ENCODE data around the gene PIK3AP1. TPM values are rescaled to one million over a fixed set of nuclear protein-coding genes. Genes with fewer than 3 reads are reported as not detected.

PIK3AP1 gene
- total and polyA plus RNA-seq, 2 of the 13 experiments (the other 11 are each of a cell fraction or from before 2014, with no cell fraction given): 3.6 to 13.8 TPM

DNA sequence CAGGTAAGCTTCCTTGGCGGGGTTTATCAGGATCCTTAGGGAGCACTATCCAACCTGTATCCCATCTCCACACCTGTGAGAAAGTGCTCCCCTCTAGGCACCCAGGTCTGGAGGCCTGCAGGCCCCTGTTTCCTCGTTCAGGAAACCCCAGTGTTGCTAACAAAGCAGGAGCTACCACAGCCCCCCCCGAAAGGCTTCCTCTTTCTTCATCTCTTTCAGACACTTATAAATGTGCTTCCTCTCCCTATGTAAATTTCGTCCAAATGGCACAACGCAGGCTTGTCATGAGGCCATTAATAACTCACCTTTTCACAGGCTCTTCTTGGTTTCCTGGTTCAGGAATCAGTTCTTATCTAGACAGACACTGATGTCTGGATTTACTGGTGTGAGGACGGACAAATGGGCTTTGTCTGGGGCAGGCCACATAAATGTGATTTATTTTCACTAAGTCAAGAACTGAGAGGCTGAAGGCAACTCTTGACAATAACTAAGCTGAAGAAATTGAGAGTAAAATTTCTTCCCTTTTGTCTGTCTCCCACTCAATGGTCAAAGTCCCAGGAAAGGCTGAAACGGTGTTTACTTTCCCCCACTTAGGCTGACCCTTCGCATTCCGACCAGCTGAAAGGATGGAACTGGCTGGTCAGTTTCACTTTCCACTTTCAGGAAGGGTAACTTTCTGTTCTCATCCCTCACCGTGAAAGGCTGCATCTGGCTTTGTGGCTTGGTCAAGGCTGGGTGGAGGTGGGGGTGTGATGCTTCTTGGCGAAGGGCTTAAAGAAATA, 46.8 kb downstream of the PIK3AP1 start (continued):
- TF ChIP-seq ZNF407 (CRISPR knock-in tag; IDR thresholded peaks at IDR 0.05; ENCODE audit: not compliant biosample characterization) (no peak), ZKSCAN8 (CRISPR knock-in tag; IDR thresholded peaks at IDR 0.05; ENCODE audit: borderline replicate concordance) (no peak), TAF1 (CRISPR knock-in tag; IDR thresholded peaks at IDR 0.05) (peak; percentile 8; the same call in 1 of the 2 replicates), NFIC (IDR thresholded peaks at IDR 0.05; ENCODE audit: low read length) (0 out of 2 replicates have a peak, but pooled peaks have one; percentile 58), ZNF274 (CRISPR knock-in tag; IDR thresholded peaks at IDR 0.05) (no peak), MBD4 (IDR thresholded peaks at IDR 0.05; ENCODE audit: borderline replicate concordance, low read length) (no peak), ZNF503 (CRISPR knock-in tag; IDR thresholded peaks at IDR 0.05) (no peak), ZNF878 (CRISPR knock-in tag; IDR thresholded peaks at IDR 0.05) (no peak; the same call in 1 of the 2 replicates), EEA1 (CRISPR knock-in tag; IDR thresholded peaks at IDR 0.05; ENCODE audit: borderline replicate concordance) (no peak), BRCA1 (CRISPR knock-in tag; IDR thresholded peaks at IDR 0.05) (no peak), ZNF83 (CRISPR knock-in tag; IDR thresholded peaks at IDR 0.05; ENCODE audit: borderline replicate concordance) (no peak), ZNF709 (CRISPR knock-in tag; IDR thresholded peaks at IDR 0.05) (no peak), NFRKB (IDR thresholded peaks at IDR 0.05) (no peak), CREB1 (IDR thresholded peaks at IDR 0.05) (no peak), CREB1 (CRISPR knock-in tag; IDR thresholded peaks at IDR 0.05) (peak; percentile 37; the same call in 1 of the 2 replicates), ZZZ3 (CRISPR knock-in tag; IDR thresholded peaks at IDR 0.05; ENCODE audit: borderline replicate concordance) (no peak)
- TF ChIP-seq, protein P1, sequence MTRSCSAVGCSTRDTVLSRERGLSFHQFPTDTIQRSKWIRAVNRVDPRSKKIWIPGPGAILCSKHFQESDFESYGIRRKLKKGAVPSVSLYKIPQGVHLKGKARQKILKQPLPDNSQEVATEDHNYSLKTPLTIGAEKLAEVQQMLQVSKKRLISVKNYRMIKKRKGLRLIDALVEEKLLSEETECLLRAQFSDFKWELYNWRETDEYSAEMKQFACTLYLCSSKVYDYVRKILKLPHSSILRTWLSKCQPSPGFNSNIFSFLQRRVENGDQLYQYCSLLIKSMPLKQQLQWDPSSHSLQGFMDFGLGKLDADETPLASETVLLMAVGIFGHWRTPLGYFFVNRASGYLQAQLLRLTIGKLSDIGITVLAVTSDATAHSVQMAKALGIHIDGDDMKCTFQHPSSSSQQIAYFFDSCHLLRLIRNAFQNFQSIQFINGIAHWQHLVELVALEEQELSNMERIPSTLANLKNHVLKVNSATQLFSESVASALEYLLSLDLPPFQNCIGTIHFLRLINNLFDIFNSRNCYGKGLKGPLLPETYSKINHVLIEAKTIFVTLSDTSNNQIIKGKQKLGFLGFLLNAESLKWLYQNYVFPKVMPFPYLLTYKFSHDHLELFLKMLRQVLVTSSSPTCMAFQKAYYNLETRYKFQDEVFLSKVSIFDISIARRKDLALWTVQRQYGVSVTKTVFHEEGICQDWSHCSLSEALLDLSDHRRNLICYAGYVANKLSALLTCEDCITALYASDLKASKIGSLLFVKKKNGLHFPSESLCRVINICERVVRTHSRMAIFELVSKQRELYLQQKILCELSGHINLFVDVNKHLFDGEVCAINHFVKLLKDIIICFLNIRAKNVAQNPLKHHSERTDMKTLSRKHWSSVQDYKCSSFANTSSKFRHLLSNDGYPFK (CRISPR knock-in tag; IDR thresholded peaks at IDR 0.05; ENCODE audit: borderline replicate concordance): no peak
